Mucosa of stomach (tissue), 1 donor: ENCODE data around the gene TSPAN2.

Experiments used
- H3K27me3 ChIP-seq: one replicate; pipeline ENCODE4 v1.7.0; 2013; ENCODE audit warnings: mild to moderate bottlenecking, low read length; ENCODE audit not compliant: control insufficient read depth, insufficient read depth
- H3K36me3 ChIP-seq: one replicate; pipeline ENCODE4 v1.7.0; 2013; ENCODE audit warnings: low read length; ENCODE audit not compliant: control insufficient read depth, insufficient read depth
- H3K4me1 ChIP-seq: one replicate; pipeline ENCODE4 v1.7.0; 2013; ENCODE audit warnings: mild to moderate bottlenecking, low read length; ENCODE audit not compliant: control insufficient read depth, insufficient read depth
- H3K4me3 ChIP-seq: one replicate; pipeline ENCODE4 v1.7.0; 2013; ENCODE audit warnings: low read length
- H3K9ac ChIP-seq: one replicate; pipeline ENCODE4 v1.7.0; 2013; ENCODE audit warnings: mild to moderate bottlenecking, low read length, moderate library complexity
- H3K9me3 ChIP-seq: one replicate; pipeline ENCODE4 v1.7.0; 2013; ENCODE audit warnings: mild to moderate bottlenecking, low read length, moderate library complexity; ENCODE audit not compliant: control insufficient read depth
- donor health status: Pancreatic carcinoma.

The TSPAN2 gene

DNA sequence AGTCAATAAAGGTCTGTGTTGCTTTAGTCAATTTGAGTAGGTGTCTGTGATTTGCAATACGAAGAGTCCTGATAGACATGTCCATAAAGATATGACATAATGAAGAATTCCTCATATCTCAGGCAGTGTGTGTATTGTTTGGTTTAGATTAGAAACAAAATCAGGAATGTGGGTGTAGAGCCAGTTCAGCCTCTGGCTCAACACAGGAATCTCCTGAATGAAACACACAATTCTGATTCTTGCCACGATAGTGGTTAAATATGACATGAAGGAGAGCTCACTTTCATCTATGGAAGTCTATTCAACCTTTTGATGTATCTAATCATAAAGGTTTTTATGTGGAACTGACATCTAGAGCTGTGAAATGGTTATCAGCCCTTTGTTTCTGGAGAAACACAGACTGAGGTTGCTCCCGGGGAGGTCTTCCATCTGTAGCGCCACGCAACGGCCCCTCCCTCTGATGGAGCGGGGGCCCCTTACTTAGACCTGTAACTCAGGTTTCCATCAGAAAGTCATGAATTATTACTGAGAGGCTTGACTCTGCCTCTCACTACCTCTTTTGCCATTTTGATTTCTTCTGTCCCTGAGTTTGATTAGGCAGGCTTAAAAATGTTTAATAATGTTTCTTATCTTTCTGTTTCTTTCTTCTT, 19.5 kb downstream of the TSPAN2 start:
- Histone ChIP-seq H3K9me3 (no peaks in the 10 kb centered on the region), H3K27me3 (no peaks in the 10 kb centered on the region), H3K4me3 (no peak overlapping the region), H3K4me1 (peaks cover 27% of the 10 kb centered on the region), H3K36me3 (no peaks in the 10 kb centered on the region), H3K9ac (no peak overlapping the region)

DNA sequence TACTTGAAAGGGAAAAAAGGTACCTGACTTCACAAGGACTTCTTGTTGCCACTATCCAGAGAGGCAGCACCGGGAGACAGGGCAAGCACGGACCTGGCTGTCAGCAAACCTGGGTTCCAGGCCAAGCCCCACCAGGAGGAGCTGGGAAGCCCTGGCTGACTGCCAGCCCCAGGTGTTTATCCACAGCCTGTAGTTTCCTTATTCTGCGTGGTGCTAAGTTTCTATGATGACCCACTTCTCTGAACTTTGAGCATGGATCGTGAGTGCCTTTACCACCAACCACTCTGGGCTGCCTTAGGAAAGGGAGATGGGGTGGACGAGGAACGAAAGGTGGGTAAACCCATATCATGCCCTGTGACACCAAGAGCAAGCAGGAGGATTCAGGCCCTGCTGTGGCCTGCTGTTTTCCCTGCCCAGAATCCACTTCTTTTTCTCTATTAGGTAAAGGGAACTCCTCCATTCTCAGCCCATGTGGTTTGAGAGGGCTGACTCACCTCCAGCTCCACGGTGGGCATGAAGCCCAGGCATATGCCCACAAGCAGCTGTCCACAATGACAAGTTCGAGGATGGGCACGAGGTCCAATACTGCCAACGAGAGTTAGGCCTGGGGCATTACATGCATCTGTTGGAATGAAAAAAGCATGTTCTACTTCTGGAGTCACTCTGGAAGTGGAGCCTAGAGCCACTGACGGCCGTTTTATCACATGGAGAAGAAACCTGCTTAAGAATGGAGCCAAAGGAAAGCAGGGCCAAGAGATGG, 20.3 kb downstream of the TSPAN2 start:
- Histone ChIP-seq H3K9me3 (no peaks in the 10 kb centered on the region), H3K4me3 (no peak overlapping the region), H3K36me3 (no peaks in the 10 kb centered on the region), H3K9ac (no peak overlapping the region), H3K27me3 (no peaks in the 10 kb centered on the region), H3K4me1 (peaks cover 27% of the 10 kb centered on the region)

DNA sequence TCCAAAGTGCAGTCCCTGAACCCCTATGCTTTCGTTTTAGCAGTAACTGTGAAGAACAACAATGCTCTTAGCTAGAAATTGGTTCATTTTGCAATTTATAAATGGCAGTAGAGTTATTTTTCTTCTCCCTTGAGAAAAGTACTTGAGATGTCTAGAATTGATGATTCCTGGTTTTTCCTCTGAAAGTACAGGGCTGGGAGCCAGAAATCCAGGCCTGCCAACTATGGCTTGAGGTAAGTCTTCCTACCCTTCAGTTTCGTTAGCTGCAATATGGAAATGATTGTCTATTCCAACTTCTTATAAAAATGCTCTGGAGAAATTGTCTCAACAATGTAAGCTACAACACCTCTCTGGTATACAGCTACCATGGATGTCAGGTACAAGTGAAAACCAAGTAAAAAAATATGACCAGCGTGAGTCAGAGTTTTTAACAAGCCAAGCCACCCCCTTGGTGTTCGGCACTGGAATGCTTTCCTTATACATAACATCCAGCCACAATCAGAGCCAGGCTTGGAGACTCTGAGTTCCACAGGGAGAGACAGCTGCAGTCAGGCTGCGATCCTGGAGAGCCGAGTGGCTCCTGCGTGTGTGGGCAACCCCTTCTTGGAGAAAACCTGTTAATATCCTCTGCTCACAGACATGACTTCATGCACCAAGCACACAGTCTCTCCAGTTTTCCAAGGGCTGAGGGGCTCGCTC, 22.0 kb downstream of the TSPAN2 start:
- Histone ChIP-seq H3K4me1 (peaks cover 25% of the 10 kb centered on the region), H3K9me3 (no peaks in the 10 kb centered on the region), H3K4me3 (no peak overlapping the region), H3K27me3 (no peaks in the 10 kb centered on the region), H3K9ac (no peak overlapping the region), H3K36me3 (no peaks in the 10 kb centered on the region)

DNA sequence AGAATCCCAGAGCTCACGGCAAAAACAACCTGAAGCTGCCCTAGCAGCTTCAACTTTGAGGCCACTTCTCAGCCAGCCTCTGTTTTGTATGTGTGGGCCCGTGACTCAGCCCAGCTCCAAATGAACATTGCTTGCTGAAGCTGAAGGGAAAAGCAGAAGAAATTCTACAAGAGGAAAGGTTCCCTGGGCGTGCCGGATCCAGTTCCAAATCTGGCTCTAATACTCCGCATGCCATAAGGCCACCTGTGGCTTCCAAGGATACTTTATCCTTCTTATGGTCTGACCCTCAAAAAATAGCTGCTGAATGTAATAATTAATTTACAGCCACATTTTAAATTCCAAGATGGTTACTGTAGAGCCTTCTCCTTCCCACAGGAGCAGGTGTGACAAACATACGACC, 24.3 kb downstream of the TSPAN2 start:
- Histone ChIP-seq H3K4me3 (no peak overlapping the region), H3K27me3 (no peaks in the 10 kb centered on the region), H3K36me3 (no peaks in the 10 kb centered on the region), H3K9me3 (no peaks in the 10 kb centered on the region), H3K9ac (no peak overlapping the region), H3K4me1 (peaks cover 25% of the 10 kb centered on the region)

DNA sequence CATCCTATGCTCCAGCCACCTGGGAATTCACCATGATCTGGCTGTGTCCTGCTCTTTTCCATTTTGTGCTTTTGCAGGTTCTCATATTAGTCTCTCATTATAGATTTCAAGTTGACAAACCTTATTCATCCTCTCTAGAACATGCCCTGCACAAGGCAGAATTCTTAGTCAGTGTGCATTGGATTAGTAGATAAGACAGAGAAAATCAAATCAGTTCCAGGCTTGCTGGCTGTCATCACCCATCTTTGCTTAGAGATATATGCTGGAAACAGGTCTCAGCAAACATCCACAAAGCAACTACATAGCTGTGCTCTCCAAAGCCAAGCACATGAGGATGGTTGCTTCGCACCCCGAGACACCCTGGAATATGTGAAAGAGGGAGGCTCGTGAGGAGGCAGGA, 24.8 kb downstream of the TSPAN2 start:
- Histone ChIP-seq H3K4me1 (peaks cover 19% of the 10 kb centered on the region), H3K4me3 (no peak overlapping the region), H3K36me3 (no peaks in the 10 kb centered on the region), H3K9ac (no peak overlapping the region), H3K9me3 (no peaks in the 10 kb centered on the region), H3K27me3 (no peaks in the 10 kb centered on the region)

DNA sequence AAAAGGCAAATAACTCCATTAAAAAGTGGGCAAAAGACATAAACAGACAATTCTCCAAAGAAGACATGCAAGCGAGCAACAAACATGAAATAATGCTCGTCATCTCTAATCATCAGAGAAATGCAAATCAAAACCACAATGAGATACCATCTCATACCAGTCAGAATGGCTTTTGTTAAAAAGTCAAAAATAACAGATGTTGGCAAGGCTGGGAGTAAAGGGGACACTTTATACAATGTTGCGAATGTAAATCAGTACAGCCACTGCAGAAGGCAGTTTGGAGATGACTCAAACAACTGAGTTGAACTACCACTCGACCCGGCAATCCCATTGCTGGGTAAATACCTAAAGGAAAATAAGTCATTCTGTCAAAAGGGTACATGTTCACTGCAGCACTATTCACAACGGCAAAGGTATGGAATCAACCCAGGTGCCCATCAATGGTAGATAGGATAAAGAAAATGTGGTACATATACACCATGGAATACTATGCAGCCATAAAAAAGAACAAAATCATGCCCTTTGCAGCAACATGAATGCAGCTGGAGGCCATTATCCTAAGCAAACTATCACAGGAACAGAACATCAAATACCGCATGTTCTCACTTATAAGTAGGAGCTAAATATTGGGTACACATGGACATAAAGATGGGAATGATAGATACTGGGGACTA, 25.9 kb downstream of the TSPAN2 start:
- Histone ChIP-seq H3K9ac (no peak overlapping the region), H3K27me3 (no peaks in the 10 kb centered on the region), H3K4me3 (no peak overlapping the region), H3K9me3 (no peaks in the 10 kb centered on the region), H3K4me1 (peaks cover 17% of the 10 kb centered on the region), H3K36me3 (no peaks in the 10 kb centered on the region)

DNA sequence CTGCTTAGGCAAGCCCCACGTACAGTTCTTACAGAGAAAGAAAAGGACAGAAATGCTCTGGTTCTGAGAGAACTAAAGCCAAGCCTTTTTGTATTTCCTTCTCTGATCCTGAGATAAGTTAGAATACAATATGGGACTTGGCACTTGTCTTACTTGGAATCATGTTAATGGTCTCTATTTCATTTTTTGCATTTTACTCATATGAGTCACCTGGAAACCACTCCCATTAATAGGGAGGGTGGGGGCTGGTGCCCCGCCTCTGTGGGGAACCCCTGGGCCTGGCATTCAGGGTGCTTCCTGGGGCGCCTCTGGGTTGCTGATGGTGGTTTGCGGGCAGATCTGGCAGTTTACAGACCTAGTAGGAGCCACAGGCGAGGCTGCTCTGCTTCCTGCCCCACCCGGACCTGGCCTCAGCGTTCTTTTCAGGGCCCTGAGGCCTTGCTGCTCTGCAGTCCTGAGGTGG, 26.7 kb downstream of the TSPAN2 start:
- Histone ChIP-seq H3K27me3 (no peaks in the 10 kb centered on the region), H3K4me1 (peaks cover 11% of the 10 kb centered on the region), H3K9ac (no peak overlapping the region), H3K4me3 (no peak overlapping the region), H3K36me3 (no peaks in the 10 kb centered on the region), H3K9me3 (no peaks in the 10 kb centered on the region)

DNA sequence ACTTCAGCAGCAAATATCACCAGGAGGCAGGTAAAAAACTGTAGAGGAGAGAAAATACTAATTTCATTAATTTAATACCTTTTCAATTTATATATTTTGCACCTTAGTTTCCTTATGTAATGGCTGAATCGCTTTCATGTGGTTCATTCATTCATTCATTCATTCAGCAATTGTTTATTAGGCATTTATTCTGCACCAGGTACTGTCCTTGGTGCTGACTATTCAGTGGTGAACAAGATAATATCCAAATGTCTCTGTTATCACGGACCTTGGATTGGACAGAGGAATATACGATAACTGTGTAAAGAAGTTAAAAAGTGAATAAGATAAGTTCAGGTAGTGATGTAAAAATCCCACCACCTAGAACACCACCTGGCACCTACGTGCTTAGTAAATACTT, 28.8 kb downstream of the TSPAN2 start:
- Histone ChIP-seq H3K27me3 (no peaks in the 10 kb centered on the region), H3K9me3 (no peaks in the 10 kb centered on the region), H3K9ac (no peak overlapping the region), H3K4me1 (peaks cover 11% of the 10 kb centered on the region), H3K4me3 (no peak overlapping the region), H3K36me3 (no peaks in the 10 kb centered on the region)

DNA sequence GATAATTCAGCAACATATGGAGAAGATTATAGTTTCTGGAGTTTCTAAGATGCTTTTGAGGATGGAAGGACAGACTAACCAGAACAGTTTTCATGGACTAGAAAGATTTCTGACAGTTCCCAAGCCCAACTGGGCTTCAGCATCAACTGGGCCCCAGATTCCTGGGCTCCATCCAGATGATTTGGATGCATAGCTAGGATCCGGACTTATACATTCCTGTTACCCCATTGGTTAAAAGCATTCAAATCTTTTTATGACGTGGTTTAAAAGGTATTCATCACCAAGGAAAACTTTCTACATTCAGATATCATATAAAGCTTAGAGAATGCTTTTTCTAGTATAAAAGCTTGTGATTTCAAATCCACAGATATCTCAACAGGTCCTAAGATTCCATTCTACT, 30.0 kb downstream of the TSPAN2 start:
- H3K4me1 ChIP-seq, result peaks cover 11% of the 10 kb centered on the region
- no peaks in the 10 kb centered on the region for H3K36me3 ChIP-seq
- no peak overlapping the region for H3K4me3 ChIP-seq
- H3K27me3 ChIP-seq, result no peaks in the 10 kb centered on the region
- no peak overlapping the region for H3K9ac ChIP-seq
- H3K9me3 ChIP-seq, result no peaks in the 10 kb centered on the region

DNA sequence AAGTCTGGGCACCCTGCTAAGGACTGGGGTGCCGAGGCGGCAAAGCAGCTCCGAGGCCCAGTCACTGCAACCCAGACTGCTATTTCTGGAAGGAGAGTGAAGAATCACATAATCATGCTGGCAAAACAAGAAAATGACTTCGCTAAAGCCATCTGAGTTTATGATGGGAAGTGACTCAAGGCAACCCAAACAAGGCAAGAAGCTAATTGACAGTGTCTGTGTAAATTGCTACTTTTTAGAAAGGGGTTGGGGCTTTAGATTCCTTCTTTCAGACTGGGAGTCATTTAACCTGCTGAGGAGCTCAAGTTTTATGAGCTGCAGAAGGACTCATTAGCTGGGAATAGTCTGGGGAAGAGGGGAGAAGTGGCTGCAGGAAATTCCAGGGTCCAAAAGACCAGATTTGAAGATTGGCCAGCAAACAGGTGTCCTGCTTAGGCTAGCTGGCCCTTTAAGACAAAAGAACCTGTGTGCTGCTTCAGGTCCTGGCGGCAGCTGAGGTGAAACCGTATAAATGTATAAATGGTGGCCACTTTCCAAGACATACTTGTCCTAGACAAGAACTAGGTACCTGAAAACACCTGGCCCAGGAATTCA, 31.5 kb downstream of the TSPAN2 start:
- H3K4me3 ChIP-seq, result no peak overlapping the region
- peaks cover 10% of the 10 kb centered on the region for H3K4me1 ChIP-seq
- no peaks in the 10 kb centered on the region for H3K27me3 ChIP-seq
- no peak overlapping the region for H3K9ac ChIP-seq
- no peaks in the 10 kb centered on the region for H3K36me3 ChIP-seq
- H3K9me3 ChIP-seq, result no peaks in the 10 kb centered on the region

DNA sequence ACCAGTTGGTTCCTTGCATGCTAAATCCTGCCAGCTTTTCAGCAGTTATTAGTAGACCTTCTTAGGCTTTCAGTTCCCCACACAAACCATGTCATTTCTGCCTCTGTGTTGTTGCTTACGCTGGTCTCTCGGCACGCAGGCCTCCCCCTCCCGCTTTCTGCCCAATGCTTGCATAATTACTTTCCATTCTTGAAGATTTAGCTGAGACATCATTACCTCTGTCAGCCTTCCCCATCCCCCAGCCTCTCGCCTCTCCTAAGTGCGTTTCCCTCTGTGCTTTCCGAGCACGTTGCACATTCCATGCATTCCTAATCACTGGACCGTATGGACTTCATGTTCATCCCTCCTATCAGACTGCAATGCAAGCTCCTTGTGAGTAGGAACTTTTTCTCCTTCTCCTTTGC, 32.9 kb downstream of the TSPAN2 start:
- no peak overlapping the region for H3K4me3 ChIP-seq
- H3K4me1 ChIP-seq, result no peaks in the 10 kb centered on the region
- no peaks in the 10 kb centered on the region for H3K9me3 ChIP-seq
- no peaks in the 10 kb centered on the region for H3K36me3 ChIP-seq
- H3K27me3 ChIP-seq, result no peaks in the 10 kb centered on the region
- H3K9ac ChIP-seq, result no peak overlapping the region
